A549 (cell line): ENCODE measurements around the gene CD47. TPM values are rescaled to one million over a fixed set of nuclear protein-coding genes. Genes with fewer than 3 reads are reported as not detected.

Experiments used
- ATAC-seq, 2 experiments: fragments of 200-7000 bp in 1 of 2; fragments of >200 bp in 1 of 2; cut with Nextera tagmentation in 1 of 2; cut with Tn5 transposase in 1 of 2; 3 replicates each; pipeline versions ENCODE4 v1.8.0 to v1.9.1; 2018 to 2020; ENCODE audit warnings: mild to moderate bottlenecking in 1 of 2, moderate library complexity in 1 of 2
- CTCF ChIA-PET: fragments of 300-600 bp; sonication (Branson Sonifier 250); formaldehyde crosslinking; extraction: SDS; loops from one replicate; lab custom pipeline; 2021; ENCODE audit warnings: antibody characterized with exemption, inconsistent platforms; lab: Yijun Ruan, JAX
- POLR2A ChIA-PET: fragments of 350-600 bp; formaldehyde crosslinking; extraction: SDS; loops from one replicate; lab custom pipeline; 2021; ENCODE audit warnings: antibody characterized with exemption, inconsistent platforms; lab: Yijun Ruan, JAX
- DNase-seq, 2 experiments: peaks; one replicate each; pipeline versions ENCODE4 v3.0.0 to v3.0.0-alpha.2; 2011 to 2016; ENCODE audit warnings: low read depth in 1 of 2, low spot score in 1 of 2
- FAIRE-seq: peaks from 2 replicates; lab custom pipeline; 2011; peaks lifted over from hg19 to GRCh38; lab: Jason Lieb, UNC
- H3K27ac ChIP-seq, 2 experiments: fragments of >200 bp; sonication (Bioruptor Twin); formaldehyde crosslinking; 3 replicates each; pipeline ENCODE4 v1.5.1; 2016 to 2017
- H3K4me1 ChIP-seq: fragments of >200 bp; sonication (Bioruptor Twin); formaldehyde crosslinking; 3 replicates; pipeline ENCODE4 v1.6.1; 2016
- H3K4me2 ChIP-seq: fragments of >200 bp; sonication (Bioruptor Twin); formaldehyde crosslinking; 3 replicates; pipeline ENCODE4 v1.6.1; 2016
- H3K4me3 ChIP-seq: fragments of >200 bp; sonication (Bioruptor Twin); formaldehyde crosslinking; 3 replicates; pipeline ENCODE4 v1.5.1; 2016
- H3K9me3 ChIP-seq: fragments of >200 bp; sonication (Bioruptor Twin); formaldehyde crosslinking; 3 replicates; pipeline ENCODE4 v1.6.1; 2016
- BHLHE40 ChIP-seq: IDR thresholded peaks from 2 replicates; pipeline ENCODE4 v1.6.1; 2012; ENCODE audit warnings: low read depth, low read length, inconsistent platforms
- CBX8 ChIP-seq: fragments of 200-600 bp; sonication (generic); IDR thresholded peaks from 2 replicates; pipeline ENCODE4 v1.6.1; 2016
- GATA3 ChIP-seq: IDR thresholded peaks from 2 replicates; pipeline ENCODE4 v1.6.1; 2012; ENCODE audit warnings: borderline replicate concordance
- HOXB13 ChIP-seq: fragments of 250-450 bp; sonication (Bioruptor Pico); IDR thresholded peaks from 2 replicates; pipeline ENCODE4 v1.5.0; 2020; ENCODE audit warnings: low read depth, mild to moderate bottlenecking, moderate library complexity
- HOXB5 ChIP-seq: fragments of 250-450 bp; sonication (Bioruptor Pico); IDR thresholded peaks from 2 replicates; pipeline ENCODE4 v1.5.0; 2020; ENCODE audit warnings: mild to moderate bottlenecking, moderate library complexity
- JUN ChIP-seq, 2 experiments: fragments of >200 bp; sonication (Bioruptor Twin); formaldehyde crosslinking; IDR thresholded peaks; 2 replicates in 1 of 2; 3 replicates in 1 of 2; pipeline ENCODE4 v1.6.1; 2016 to 2017
- JUNB ChIP-seq: fragments of >200 bp; sonication (Bioruptor Twin); formaldehyde crosslinking; IDR thresholded peaks from 2 replicates; pipeline ENCODE4 v1.6.1; 2016
- MAFK ChIP-seq: fragments of 450-650 bp; IDR thresholded peaks from 2 replicates; pipeline ENCODE4 v1.6.1; 2014; ENCODE audit not compliant: partially characterized antibody
- MAZ ChIP-seq: fragments of 150-350 bp; IDR thresholded peaks from 2 replicates; pipeline ENCODE4 v1.6.1; 2014; ENCODE audit warnings: antibody characterized with exemption, low read depth, low read length, borderline replicate concordance
- NPAS2 ChIP-seq: fragments of 250-450 bp; sonication (Bioruptor Pico); IDR thresholded peaks from 2 replicates; pipeline ENCODE4 v1.8.0; 2022; ENCODE audit warnings: mild to moderate bottlenecking, moderate library complexity, borderline replicate concordance
- PHF8 ChIP-seq: fragments of 200-600 bp; sonication (generic); IDR thresholded peaks from 2 replicates; pipeline ENCODE4 v1.6.1; 2016; ENCODE audit warnings: low read depth, mild to moderate bottlenecking, antibody characterized with exemption, moderate library complexity, borderline replicate concordance
- POLR2AphosphoS2 ChIP-seq: conservative IDR thresholded peaks from 2 replicates; pipeline ENCODE4 v1.6.1; 2012; ENCODE audit warnings: low read length, improper control_type of control experiment, inconsistent platforms
- RAD21 ChIP-seq, 2 experiments: fragments of >200 bp in 1 of 2; sonication (Bioruptor Twin) in 1 of 2; formaldehyde crosslinking in 1 of 2; IDR thresholded peaks in 1 of 2; conservative IDR thresholded peaks in 1 of 2; 2 replicates in 1 of 2; 3 replicates in 1 of 2; pipeline ENCODE4 v1.6.1; 2012 to 2018; ENCODE audit warnings: inconsistent platforms in 1 of 2
- RARB ChIP-seq: fragments of 250-450 bp; sonication (Bioruptor Pico); IDR thresholded peaks from 2 replicates; pipeline ENCODE4 v1.8.0; 2021; ENCODE audit warnings: mild to moderate bottlenecking, moderate library complexity
- RNF2 ChIP-seq: fragments of 200-600 bp; sonication (generic); IDR thresholded peaks from 2 replicates; pipeline ENCODE4 v1.6.1; 2016; ENCODE audit warnings: low read depth, mild to moderate bottlenecking, antibody characterized with exemption, moderate library complexity, borderline replicate concordance
- SREBF2 ChIP-seq: fragments of 450-650 bp; IDR thresholded peaks from 2 replicates; pipeline ENCODE4 v1.6.1; 2014; ENCODE audit warnings: mild to moderate bottlenecking, moderate library complexity
- TP53 ChIP-seq: fragments of 250-450 bp; sonication (Bioruptor Pico); IDR thresholded peaks from 2 replicates; pipeline ENCODE4 v1.5.0; 2021; ENCODE audit warnings: mild to moderate bottlenecking, moderate library complexity
- WGBS: methylation state at CpG from one replicate; pipeline ENCODE4 v1.1.6; 2017; ENCODE audit errors: missing lambda C conversion rate; 5-methylcytosine and 5-hydroxymethylcytosine counted together
- polyA plus RNA-seq, 4 experiments: library from polyadenylated mRNA; depleted of rRNA in 3 of 4; stranded (reverse); fragments of >200 nt; fragmentation: RNase III in 1 of 4; extraction: RNeasy Plus Mini Kit Qiagen cat#74134 plus additional on column Dnase treatment in 1 of 4; gene quantifications; 2 replicates in 3 of 4; 3 replicates in 1 of 4; pipeline ENCODE4 v1.2.3, GENCODE V29; 2011 to 2017
- TF ChIP-seq, protein P1 (sequence below): IDR thresholded peaks from 2 replicates; pipeline ENCODE4 v1.6.1; 2012
- TF ChIP-seq, protein P2 (sequence below): fragments of >200 bp; sonication (Bioruptor Twin); formaldehyde crosslinking; IDR thresholded peaks from 3 replicates; pipeline ENCODE4 v1.6.1; 2016
- TF ChIP-seq, protein P3 (sequence below): fragments of 450-650 bp; IDR thresholded peaks from 2 replicates; pipeline ENCODE4 v1.6.1; 2014; ENCODE audit warnings: antibody characterized with exemption
- TF ChIP-seq, protein P4 (sequence below): IDR thresholded peaks from 2 replicates; pipeline ENCODE4 v1.6.1; 2012

CD47 gene
- polyA plus RNA-seq, 2 of the 4 experiments (the other 2 are of a cell fraction), result 31.0 to 35.9 TPM

DNA sequence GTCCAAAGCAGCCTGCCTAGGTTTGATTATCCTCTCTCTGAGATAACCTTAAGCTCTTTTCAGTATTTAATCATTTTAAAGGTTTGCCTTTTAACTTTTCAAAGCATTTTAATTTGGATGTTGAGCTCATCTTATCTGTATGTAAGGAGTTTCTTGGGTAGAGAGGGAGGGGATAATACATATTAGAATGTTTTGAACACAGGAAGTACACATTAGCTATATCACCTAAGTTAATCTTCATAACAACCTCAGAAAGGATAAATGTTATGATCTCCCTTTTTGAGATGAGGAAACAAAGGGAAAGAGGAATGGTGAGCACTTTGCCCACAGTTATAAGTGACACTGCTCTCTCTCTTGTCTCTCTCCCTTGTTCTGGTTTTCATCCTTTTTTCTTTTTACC, 2.2 kb upstream of the CD47 start:
- FAIRE-seq, result no peak
- CTCF ChIA-PET, result interaction anchor here (1.0 to 1.3 kb wide), 4 partner anchors 13 to 384 kb away, joined by 3 to 5 read pairs (median 4); partner anchors contain the start of gene IFT57
- Histone ChIP-seq H3K4me2 (no peak overlapping the region), H3K9me3 (no peaks in the 10 kb centered on the region), H3K27ac (no peak overlapping the region), H3K4me3 (no peak overlapping the region), H3K4me1 (peaks cover 11% of the 10 kb centered on the region; the same call in 2 of the 3 replicates)
- no peak for ATAC-seq
- no peak for DNase-seq
- POLR2A ChIA-PET, result no interaction called here
- TF ChIP-seq RNF2 (no peak), JUN (IDR thresholded peaks at IDR 0.05) (no peak), PHF8 (no peak), TP53 (CRISPR knock-in tag) (no peak), POLR2AphosphoS2 (no peak), MAZ (no peak), CBX8 (no peak), GATA3 (no peak)

DNA sequence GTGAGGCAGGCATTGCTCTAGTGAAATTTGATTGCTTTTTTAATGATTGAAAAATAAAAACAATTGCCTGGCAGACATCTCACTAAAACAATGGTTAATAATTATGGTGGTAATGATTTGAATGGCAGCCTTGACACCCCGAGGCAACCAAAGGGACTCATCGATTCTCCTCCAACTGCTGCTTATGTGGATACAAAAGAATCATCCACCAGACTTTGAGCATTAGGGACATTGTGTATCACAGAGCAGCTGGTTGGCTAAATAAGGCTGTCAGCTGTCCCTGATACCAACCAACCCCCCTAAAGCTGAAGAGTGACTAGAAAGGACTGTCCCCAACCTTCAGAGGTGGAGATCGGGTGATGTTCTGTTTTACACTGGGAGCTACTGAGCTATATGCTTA, 1.7 kb upstream of the CD47 start:
- no peak overlapping the region for H3K27ac ChIP-seq
- POLR2A ChIA-PET, result no interaction called here
- TF ChIP-seq, protein P1, sequence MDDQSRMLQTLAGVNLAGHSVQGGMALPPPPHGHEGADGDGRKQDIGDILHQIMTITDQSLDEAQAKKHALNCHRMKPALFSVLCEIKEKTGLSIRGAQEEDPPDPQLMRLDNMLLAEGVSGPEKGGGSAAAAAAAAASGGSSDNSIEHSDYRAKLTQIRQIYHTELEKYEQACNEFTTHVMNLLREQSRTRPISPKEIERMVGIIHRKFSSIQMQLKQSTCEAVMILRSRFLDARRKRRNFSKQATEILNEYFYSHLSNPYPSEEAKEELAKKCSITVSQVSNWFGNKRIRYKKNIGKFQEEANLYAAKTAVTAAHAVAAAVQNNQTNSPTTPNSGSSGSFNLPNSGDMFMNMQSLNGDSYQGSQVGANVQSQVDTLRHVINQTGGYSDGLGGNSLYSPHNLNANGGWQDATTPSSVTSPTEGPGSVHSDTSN, result no peak
- TF ChIP-seq HOXB13 (CRISPR knock-in tag) (no peak), MAFK (no peak), PHF8 (no peak), SREBF2 (no peak), BHLHE40 (no peak), RARB (CRISPR knock-in tag) (no peak), NPAS2 (CRISPR knock-in tag) (no peak), RAD21 (conservative IDR thresholded peaks at IDR 0.05 in 1 of 2, IDR thresholded peaks at IDR 0.05 in 1 of 2) (no peak), HOXB5 (no peak), JUNB (no peak)
- TF ChIP-seq, protein P2, sequence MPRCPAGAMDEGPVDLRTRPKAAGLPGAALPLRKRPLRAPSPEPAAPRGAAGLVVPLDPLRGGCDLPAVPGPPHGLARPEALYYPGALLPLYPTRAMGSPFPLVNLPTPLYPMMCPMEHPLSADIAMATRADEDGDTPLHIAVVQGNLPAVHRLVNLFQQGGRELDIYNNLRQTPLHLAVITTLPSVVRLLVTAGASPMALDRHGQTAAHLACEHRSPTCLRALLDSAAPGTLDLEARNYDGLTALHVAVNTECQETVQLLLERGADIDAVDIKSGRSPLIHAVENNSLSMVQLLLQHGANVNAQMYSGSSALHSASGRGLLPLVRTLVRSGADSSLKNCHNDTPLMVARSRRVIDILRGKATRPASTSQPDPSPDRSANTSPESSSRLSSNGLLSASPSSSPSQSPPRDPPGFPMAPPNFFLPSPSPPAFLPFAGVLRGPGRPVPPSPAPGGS, result no peak
- TF ChIP-seq, all 56 proteins: peak for 0
- no peak for ATAC-seq
- WGBS, result 86% methylated on average over 3 of the region's 3 CpGs
- CTCF ChIA-PET, result interaction anchor here (0.6 to 1.3 kb wide), 5 partner anchors 13 to 385 kb away, joined by 3 to 5 read pairs (median 3); partner anchors contain the start of gene IFT57
- FAIRE-seq, result no peak
- Histone ChIP-seq H3K9me3 (no peaks in the 10 kb centered on the region), H3K4me2 (no peak overlapping the region), H3K4me1 (peaks cover 11% of the 10 kb centered on the region; the same call in 2 of the 3 replicates), H3K4me3 (no peak overlapping the region)
- DNase-seq, result no peak

DNA sequence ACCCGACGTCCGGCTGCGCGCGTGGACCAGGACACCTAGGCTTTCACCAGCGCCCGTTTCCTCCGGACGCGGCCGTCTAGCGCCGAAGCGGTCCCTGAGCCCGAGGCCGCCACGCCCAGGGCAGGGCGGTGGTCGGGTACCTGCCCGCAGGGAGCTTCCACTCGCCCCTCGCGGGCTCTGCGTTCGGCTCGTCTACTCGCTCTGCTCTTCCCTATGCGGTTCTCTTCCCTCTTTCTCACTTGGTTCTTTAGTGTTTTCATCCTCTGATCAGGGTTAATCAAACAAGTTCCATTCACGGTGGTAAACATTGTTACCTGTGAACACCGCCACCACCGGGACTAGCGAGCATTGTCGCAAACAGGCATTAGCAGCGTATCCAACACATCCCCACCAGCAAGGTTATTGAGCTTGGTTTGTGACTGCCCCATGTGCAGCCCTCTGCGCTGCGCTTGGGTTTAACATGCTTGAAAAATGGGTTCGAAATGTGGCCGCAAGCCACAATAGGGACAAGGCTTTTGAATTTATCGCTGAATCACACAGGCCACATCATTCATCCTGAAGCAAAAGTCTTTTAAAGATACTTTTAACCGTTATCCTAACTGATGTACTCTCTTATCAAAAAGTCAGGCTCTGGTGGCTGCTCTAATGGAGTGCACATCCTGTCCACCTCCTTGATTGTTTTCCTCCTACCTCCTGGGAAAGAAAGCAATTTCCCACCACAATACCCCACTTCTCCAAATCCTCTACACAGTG, 843 bp upstream of the CD47 start:
- ChIA-PET CTCF (interaction anchor here (1.3 kb wide), 2 partner anchors 14 to 130 kb away, joined by 3 to 4 read pairs; partner anchors contain the start of gene IFT57), POLR2A (no interaction called here)
- peaks cover 11% of the 10 kb centered on the region; the same call in 2 of the 3 replicates for H3K4me1 ChIP-seq
- ATAC-seq, result peak in 1 of 2 experiments; percentile 27; a peak in 3 of 6 replicates
- 40% methylated on average over 32 of the region's 41 CpGs for WGBS
- no peak for FAIRE-seq
- TF ChIP-seq, protein P3, sequence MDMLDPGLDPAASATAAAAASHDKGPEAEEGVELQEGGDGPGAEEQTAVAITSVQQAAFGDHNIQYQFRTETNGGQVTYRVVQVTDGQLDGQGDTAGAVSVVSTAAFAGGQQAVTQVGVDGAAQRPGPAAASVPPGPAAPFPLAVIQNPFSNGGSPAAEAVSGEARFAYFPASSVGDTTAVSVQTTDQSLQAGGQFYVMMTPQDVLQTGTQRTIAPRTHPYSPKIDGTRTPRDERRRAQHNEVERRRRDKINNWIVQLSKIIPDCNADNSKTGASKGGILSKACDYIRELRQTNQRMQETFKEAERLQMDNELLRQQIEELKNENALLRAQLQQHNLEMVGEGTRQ, result 0 out of 2 replicates have a peak, but pooled peaks have one; percentile 8
- TF ChIP-seq PHF8, result 0 out of 2 replicates have a peak, but pooled peaks have one; percentile 9
- TF ChIP-seq, protein P4, sequence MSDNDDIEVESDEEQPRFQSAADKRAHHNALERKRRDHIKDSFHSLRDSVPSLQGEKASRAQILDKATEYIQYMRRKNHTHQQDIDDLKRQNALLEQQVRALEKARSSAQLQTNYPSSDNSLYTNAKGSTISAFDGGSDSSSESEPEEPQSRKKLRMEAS, result no peak
- TF ChIP-seq, all 56 proteins: peak for 2
- Histone ChIP-seq H3K4me2 (peak overlapping the region; percentile 99), H3K9me3 (no peaks in the 10 kb centered on the region), H3K27ac (peak overlapping the region; percentile 86 to 94), H3K4me3 (peak overlapping the region; percentile 81)
- peak in 1 of 2 experiments; percentile 20 for DNase-seq
